ENCODE results near the gene PAXIP1.
A peak's percentile ranks its signal among the peaks of the same experiment; 100 is the strongest.

PAXIP1 gene

DNA sequence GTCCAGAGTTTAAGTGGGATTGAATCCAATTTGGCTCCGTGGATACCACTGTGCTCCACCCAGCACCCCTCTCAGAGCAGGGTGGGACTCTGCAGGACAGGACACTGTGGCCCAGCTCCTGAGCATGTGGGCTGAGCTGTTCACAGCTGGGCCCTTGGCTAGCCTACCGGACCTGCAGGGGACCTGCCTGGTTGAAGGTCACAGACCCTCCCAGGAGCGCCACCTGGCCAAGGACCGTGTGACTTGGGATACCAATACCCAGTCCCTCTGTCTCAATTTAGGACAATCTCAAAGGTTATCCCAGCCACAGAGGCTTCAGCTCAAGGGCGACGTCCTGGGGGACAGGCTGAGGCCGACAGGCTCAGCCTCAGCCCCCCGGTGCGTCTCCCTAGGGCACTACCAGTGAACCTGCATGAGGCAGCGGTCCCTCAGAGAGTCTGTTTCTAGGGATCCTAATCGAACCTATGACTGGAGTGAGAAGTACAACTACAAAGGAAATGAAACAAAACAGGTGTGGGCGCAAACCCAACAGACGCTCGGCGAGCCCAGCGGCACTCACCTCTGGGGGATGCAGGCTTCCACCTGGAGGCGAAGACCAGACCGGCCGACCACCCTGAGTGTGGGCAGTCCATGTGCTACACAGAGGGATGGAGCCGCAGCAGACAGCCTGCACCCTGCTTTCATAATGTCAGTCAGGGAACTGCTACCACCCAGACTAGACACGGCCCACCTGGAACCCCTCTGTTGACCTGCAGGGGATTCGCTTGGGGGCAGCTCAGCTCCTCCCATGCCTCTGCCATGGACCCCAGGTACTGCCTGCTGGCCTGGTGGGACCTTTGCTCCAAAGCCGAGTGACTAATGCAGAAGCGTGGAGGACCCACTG, 103.7 kb downstream of the PAXIP1 start:
- no peak for TF ChIP-seq Cebpa-rat (IDR thresholded peaks at IDR 0.05)
- Histone ChIP-seq H3K4me1 (peaks cover 0 to 15% (median 10%) of the 10 kb centered on the region in 10 experiments; a peak in 17 of 20 replicates), H3K9ac (no peak overlapping the region), H3K9me3 (replicated peaks in 1 of 11) (no peaks in the 10 kb centered on the region), H3K27me3 (no peaks in the 10 kb centered on the region), H3K4me3 (no peak overlapping the region), H3K36me3 (no peaks in the 10 kb centered on the region), H3K4me2 (no peak overlapping the region), H4K20me1 (no peaks in the 10 kb centered on the region; a peak in 1 of 22 replicates), H3K27ac (no peak overlapping the region)

DNA sequence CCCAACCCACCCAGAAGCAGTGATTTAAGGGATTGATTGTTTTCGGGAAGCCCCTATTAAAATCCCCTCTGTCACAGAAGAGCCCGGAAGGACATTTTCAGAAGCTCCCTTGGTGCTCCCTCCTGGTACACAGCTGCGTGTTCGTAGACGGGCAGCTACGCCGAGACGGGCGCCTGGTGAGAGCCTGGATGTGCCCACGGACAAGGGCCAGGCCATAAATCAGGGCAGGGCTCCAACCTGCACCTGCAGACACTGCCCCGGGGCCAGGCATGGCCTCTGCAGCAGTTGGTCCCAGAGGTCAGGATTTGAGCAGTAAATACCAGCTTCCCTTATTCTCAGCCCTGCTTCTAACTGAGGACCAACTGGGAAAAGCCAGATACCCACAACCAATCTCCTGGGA, 106.8 kb downstream of the PAXIP1 start:
- peak overlapping the region in 2 of 11 experiments; percentile 52; a peak in 1 of 22 replicates for H3K4me2 ChIP-seq
- no peak for TF ChIP-seq Cebpa-rat (IDR thresholded peaks at IDR 0.05)

More for the DNA sequence above, 106.8 kb downstream of the PAXIP1 start:
- no peaks in the 10 kb centered on the region for H3K27me3 ChIP-seq
- no peaks in the 10 kb centered on the region for H3K36me3 ChIP-seq
- no peak overlapping the region for H3K4me3 ChIP-seq
- peaks cover 0 to 15% (median 10%) of the 10 kb centered on the region in 10 experiments; a peak in 17 of 20 replicates for H3K4me1 ChIP-seq
- H3K9me3 ChIP-seq (replicated peaks in 1 of 11), result no peaks in the 10 kb centered on the region
- no peaks in the 10 kb centered on the region; a peak in 1 of 22 replicates for H4K20me1 ChIP-seq
- no peak overlapping the region for H3K9ac ChIP-seq
- H3K27ac ChIP-seq, result no peak overlapping the region

All from BLaER1 treated with 17β-estradiol and CSF1 and Interleukin-3, amounts not matched to agents 10 nM and 100 nM (cell line).